ENCODE measurements around the gene ELN.

Gene ELN

DNA sequence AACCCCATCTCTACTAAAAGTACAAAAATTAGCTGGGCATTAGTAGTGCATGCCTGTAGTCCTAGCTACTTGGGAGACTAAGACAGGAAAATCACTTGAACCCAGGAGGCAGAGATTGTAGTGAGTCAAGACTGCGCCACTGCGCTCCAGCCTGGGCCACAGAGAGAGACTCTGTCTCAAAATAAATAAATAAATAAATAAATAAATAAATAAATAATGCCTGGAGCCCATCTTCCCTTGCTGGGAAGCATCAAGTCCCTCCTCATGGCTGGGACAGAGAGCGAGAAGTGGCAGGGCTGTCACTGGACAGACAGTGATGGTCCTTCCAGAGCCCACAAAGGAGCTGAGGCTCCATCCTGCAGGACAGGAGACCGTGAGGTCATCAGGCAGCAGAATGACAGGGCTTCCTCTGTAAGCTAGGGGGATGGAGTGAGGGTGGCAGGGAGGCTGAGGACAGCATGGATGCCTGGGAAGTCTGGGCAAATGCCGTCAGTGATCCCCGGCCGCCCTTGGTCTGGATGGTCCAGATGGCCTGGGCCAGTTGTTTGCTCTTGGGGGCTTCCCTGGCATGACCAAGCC, 36.4 kb upstream of the ELN start:
- DNase-seq (ENCODE audit: extremely low spot score): no peak
- POLR2A ChIA-PET: no interaction called here
- TF ChIP-seq SP1 (IDR thresholded peaks at IDR 0.05) (no peak), FOXM1 (IDR thresholded peaks at IDR 0.05; ENCODE audit: borderline replicate concordance) (no peak), ARNT (IDR thresholded peaks at IDR 0.05) (no peak), LEF1 (IDR thresholded peaks at IDR 0.05; ENCODE audit: borderline replicate concordance) (no peak), TARDBP (IDR thresholded peaks at IDR 0.05) (no peak), FOXA1 (IDR thresholded peaks at IDR 0.05) (no peak), ZNF384 (IDR thresholded peaks at IDR 0.05) (no peak), L3MBTL2 (conservative IDR thresholded peaks at IDR 0.05) (no peak), PKNOX1 (IDR thresholded peaks at IDR 0.05) (no peak), BHLHE40 (IDR thresholded peaks at IDR 0.05; ENCODE audit: borderline replicate concordance) (no peak)
- CTCF ChIA-PET: no interaction called here

DNA sequence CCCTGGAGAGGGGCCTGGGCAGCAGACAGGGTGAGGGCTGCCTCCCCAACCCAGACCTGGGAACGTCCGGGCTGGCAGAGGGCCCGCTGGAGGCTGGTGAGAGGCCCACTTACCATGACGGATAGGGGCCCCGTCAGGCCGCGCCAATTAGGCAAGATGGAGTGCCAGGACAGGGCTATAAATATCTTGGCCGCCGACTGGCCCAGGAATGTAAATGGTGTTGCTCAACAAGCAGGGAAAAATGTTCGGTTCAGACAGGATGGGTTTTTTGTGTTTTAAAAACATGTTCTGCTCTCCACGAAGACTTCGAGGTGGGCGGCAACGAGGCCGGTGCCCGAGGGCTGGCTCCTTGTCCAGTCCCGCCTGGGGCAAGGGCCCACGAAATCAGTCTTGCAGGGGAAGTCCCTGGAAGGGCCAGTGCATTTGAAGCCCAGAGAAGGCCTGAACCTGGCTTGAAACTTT, 35.8 kb upstream of the ELN start:
- ChIA-PET POLR2A (no interaction called here), CTCF (no interaction called here)
- DNase-seq (ENCODE audit: extremely low spot score): no peak

DNA sequence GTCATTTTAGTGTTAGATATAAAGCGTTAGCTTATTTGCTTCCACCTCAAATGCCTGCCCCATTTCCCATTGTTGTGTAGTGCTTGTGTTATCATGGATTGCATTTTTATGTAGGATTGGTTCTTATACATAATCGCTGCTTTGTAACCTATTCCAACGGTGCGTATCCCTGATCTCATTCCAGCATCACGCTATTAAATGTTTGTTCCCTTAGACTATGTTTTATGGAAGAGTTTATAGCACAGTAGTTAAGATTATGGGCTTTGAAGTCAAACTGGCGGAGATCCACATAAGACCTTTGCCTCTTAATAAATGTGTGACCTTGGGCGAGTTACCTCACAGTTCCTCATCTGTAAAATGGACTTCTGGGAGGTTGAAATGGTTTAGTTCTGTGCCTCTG, 34.0 kb upstream of the ELN start:
- ChIA-PET CTCF (no interaction called here), POLR2A (no interaction called here)
- TF ChIP-seq HDGF (IDR thresholded peaks at IDR 0.05; ENCODE audit: borderline replicate concordance) (no peak), BHLHE40 (IDR thresholded peaks at IDR 0.05; ENCODE audit: borderline replicate concordance) (no peak), L3MBTL2 (conservative IDR thresholded peaks at IDR 0.05) (no peak), LEF1 (IDR thresholded peaks at IDR 0.05; ENCODE audit: borderline replicate concordance) (no peak), ARNT (IDR thresholded peaks at IDR 0.05) (no peak), CTBP1 (IDR thresholded peaks at IDR 0.05; ENCODE audit: borderline replicate concordance) (no peak), FOXA1 (IDR thresholded peaks at IDR 0.05) (no peak), ZNF384 (IDR thresholded peaks at IDR 0.05) (no peak), FOXM1 (IDR thresholded peaks at IDR 0.05; ENCODE audit: borderline replicate concordance) (no peak)

More for the DNA sequence above, 35.8 kb upstream of the ELN start:
- TF ChIP-seq FOXM1 (IDR thresholded peaks at IDR 0.05; ENCODE audit: borderline replicate concordance) (no peak), L3MBTL2 (conservative IDR thresholded peaks at IDR 0.05) (no peak), SUZ12 (IDR thresholded peaks at IDR 0.05) (no peak), ELF4 (IDR thresholded peaks at IDR 0.05) (no peak), ZNF384 (IDR thresholded peaks at IDR 0.05) (no peak), TARDBP (IDR thresholded peaks at IDR 0.05) (no peak), ARNT (IDR thresholded peaks at IDR 0.05) (no peak), CTBP1 (IDR thresholded peaks at IDR 0.05; ENCODE audit: borderline replicate concordance) (no peak)

GRCh38 chr7:73994761-73995160, 33.2 kb upstream of the ELN start:
- POLR2A ChIA-PET: no interaction called here
- CTCF ChIA-PET: no interaction called here
- DNase-seq (ENCODE audit: extremely low spot score): no peak
- TF ChIP-seq SP1 (IDR thresholded peaks at IDR 0.05) (no peak), NFRKB (IDR thresholded peaks at IDR 0.05) (no peak), FOXA1 (IDR thresholded peaks at IDR 0.05) (no peak), FOXM1 (IDR thresholded peaks at IDR 0.05; ENCODE audit: borderline replicate concordance) (no peak), ARNT (IDR thresholded peaks at IDR 0.05) (no peak), CTBP1 (IDR thresholded peaks at IDR 0.05; ENCODE audit: borderline replicate concordance) (no peak), SUZ12 (IDR thresholded peaks at IDR 0.05) (no peak), PKNOX1 (IDR thresholded peaks at IDR 0.05) (no peak), HDGF (IDR thresholded peaks at IDR 0.05; ENCODE audit: borderline replicate concordance) (no peak), ELF4 (IDR thresholded peaks at IDR 0.05) (no peak), ZNF384 (IDR thresholded peaks at IDR 0.05) (no peak), FOXK2 (IDR thresholded peaks at IDR 0.05) (no peak), LEF1 (IDR thresholded peaks at IDR 0.05; ENCODE audit: borderline replicate concordance) (no peak), L3MBTL2 (conservative IDR thresholded peaks at IDR 0.05) (no peak), BHLHE40 (IDR thresholded peaks at IDR 0.05; ENCODE audit: borderline replicate concordance) (no peak), TARDBP (IDR thresholded peaks at IDR 0.05) (no peak)

More for the DNA sequence above, 34.0 kb upstream of the ELN start:
- DNase-seq (ENCODE audit: extremely low spot score): no peak

GRCh38 chr7:73995330-73995729, 32.6 kb upstream of the ELN start:
- ChIA-PET CTCF (no interaction called here), POLR2A (no interaction called here)
- DNase-seq (ENCODE audit: extremely low spot score): no peak
- TF ChIP-seq L3MBTL2 (conservative IDR thresholded peaks at IDR 0.05) (no peak), ELF4 (IDR thresholded peaks at IDR 0.05) (no peak), NFRKB (IDR thresholded peaks at IDR 0.05) (no peak), LEF1 (IDR thresholded peaks at IDR 0.05; ENCODE audit: borderline replicate concordance) (no peak), BHLHE40 (IDR thresholded peaks at IDR 0.05; ENCODE audit: borderline replicate concordance) (no peak), HDGF (IDR thresholded peaks at IDR 0.05; ENCODE audit: borderline replicate concordance) (no peak)

- POLR2A ChIA-PET: no interaction called here
- TF ChIP-seq FOXK2 (IDR thresholded peaks at IDR 0.05) (no peak), SP1 (IDR thresholded peaks at IDR 0.05) (no peak), ARNT (IDR thresholded peaks at IDR 0.05) (no peak), ELF4 (IDR thresholded peaks at IDR 0.05) (no peak), FOXM1 (IDR thresholded peaks at IDR 0.05; ENCODE audit: borderline replicate concordance) (no peak), PKNOX1 (IDR thresholded peaks at IDR 0.05) (no peak), L3MBTL2 (conservative IDR thresholded peaks at IDR 0.05) (no peak), ZNF384 (IDR thresholded peaks at IDR 0.05) (no peak)
- DNase-seq (ENCODE audit: extremely low spot score): no peak
- CTCF ChIA-PET: no interaction called here
These were observed 32.0 kb upstream of the ELN start for GRCh38 chr7:73995821-73996511.
